Measurements from ENCODE around the gene NXN. TPM values are rescaled to one million over a fixed set of nuclear protein-coding genes. Genes with fewer than 3 reads are reported as not detected.

NXN gene
- total RNA-seq, 6 experiments from 2014 or later: 81.7 to 93.8 (median 92.2) TPM

DNA sequence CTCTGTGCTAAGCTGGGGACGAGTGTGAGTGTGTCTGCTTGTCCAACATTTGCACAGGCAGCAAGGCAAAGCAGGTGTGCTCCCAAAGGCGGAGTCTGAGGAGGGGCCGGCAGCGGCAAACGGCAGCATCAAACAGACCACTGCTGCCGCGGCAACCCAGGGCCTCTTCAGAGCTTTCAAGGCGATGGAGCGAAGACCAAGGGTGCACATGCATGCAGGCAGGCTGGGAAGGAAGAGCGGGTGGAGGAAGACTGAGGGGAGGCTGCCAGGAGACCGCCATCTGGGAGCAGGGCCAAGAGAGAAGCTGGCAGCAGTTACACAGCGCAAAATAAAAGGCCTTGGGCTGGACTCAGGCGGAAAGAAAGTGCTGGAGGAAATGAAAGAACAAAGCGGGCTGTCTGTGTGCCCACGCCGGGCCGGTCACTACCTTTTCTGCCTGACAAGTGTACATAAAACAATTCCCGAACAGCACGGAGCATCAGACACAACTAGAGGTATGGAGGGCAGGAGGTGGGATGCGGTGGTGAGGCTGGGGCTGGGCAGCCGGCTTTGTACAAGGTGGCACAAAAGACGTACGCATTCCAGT lies 25.9 kb upstream of the NXN start:
- Mint-ChIP-seq H3K4me1 (ENCODE audit: low read depth) (peaks cover 33% of the 10 kb centered on the region), H3K4me3 (no peak overlapping the region), H3K27me3 (ENCODE audit: insufficient read depth) (peaks cover 4% of the 10 kb centered on the region), H3K9me3 (no peaks in the 10 kb centered on the region), H3K27ac (no peak overlapping the region), H3K36me3 (ENCODE audit: low read depth) (peaks cover 33% of the 10 kb centered on the region)
- TF ChIP-seq, protein P1, sequence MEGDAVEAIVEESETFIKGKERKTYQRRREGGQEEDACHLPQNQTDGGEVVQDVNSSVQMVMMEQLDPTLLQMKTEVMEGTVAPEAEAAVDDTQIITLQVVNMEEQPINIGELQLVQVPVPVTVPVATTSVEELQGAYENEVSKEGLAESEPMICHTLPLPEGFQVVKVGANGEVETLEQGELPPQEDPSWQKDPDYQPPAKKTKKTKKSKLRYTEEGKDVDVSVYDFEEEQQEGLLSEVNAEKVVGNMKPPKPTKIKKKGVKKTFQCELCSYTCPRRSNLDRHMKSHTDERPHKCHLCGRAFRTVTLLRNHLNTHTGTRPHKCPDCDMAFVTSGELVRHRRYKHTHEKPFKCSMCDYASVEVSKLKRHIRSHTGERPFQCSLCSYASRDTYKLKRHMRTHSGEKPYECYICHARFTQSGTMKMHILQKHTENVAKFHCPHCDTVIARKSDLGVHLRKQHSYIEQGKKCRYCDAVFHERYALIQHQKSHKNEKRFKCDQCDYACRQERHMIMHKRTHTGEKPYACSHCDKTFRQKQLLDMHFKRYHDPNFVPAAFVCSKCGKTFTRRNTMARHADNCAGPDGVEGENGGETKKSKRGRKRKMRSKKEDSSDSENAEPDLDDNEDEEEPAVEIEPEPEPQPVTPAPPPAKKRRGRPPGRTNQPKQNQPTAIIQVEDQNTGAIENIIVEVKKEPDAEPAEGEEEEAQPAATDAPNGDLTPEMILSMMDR (IDR thresholded peaks at IDR 0.05): no peak
- DNase-seq: no peak

DNA sequence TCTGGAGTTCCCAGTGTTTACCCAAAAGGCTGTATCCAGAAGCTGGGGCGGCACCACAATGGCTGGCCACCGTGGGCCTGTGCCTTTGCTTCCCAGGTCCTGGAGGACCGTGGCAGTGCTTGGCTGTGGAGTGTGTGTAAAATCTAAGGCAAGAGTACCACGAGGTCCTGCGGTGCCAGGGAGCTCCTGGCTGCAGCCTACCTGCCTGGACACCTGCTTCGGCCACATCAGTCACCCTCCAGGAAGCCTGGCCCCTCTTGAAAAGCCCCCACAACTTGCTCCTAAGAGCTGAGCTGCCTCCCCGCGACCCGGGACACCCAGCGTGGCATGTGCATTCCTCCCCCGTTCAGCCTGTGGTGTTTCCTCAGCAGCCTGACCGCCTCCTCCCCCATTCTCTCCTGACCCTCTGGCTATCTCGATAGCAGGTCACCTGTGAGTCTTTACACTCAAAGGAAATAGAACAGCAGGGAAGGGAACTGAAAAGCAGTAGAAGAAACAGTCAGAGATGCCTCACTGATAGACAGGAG lies 25.3 kb upstream of the NXN start:
- H3K27me3 Mint-ChIP-seq (ENCODE audit: insufficient read depth): peaks cover 4% of the 10 kb centered on the region
- H3K36me3 Mint-ChIP-seq (ENCODE audit: low read depth): peaks cover 37% of the 10 kb centered on the region
- no peak for DNase-seq
- no peaks in the 10 kb centered on the region for H3K9me3 Mint-ChIP-seq
- peaks cover 37% of the 10 kb centered on the region for H3K4me1 Mint-ChIP-seq (ENCODE audit: low read depth)
- TF ChIP-seq, protein P1 (IDR thresholded peaks at IDR 0.05): no peak
- H3K27ac Mint-ChIP-seq: no peak overlapping the region
- H3K4me3 Mint-ChIP-seq: no peak overlapping the region

DNA sequence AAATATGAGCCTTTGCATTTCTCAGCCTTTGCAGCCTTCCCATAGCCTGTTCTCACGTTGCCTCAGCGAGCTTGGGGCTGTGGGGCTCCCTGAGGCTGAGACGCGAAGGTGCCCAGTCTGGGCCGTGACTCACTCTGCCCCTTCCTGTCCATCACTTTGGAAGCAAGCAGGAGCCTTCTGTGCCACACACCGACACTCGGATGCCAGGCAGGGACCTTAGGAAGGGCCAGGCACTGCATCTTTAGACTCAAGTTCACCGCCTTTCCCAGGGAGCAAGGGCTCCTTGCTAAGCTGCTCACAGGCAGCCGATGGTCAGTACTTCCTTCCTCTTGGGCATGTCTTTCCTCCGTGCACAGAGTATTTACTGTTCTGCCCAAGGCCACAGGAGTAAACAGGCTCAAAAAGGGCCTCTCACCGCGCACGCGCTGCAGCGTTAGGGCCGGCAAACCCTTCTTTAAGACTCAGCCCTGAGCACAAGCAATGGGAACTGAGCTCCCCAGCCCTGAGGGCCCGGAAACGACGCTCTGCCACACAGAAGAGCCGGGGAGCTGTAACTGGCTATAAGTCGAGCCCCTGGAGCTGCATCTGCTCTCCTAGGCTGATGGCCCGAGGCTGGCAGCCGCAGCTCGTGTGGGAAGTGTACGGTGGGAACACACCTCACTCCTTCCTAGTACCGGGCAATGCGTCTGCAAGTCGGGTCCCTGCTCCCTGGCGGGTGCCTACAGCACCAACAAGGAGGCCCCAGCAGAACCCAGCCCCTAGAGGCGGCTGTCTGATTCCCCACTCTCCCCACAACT lies 24.6 kb upstream of the NXN start:
- peaks cover 42% of the 10 kb centered on the region for H3K4me1 Mint-ChIP-seq (ENCODE audit: low read depth)
- H3K27ac Mint-ChIP-seq: no peak overlapping the region
- TF ChIP-seq, protein P1 (IDR thresholded peaks at IDR 0.05): no peak
- H3K4me3 Mint-ChIP-seq: no peak overlapping the region; the same call in 1 of the 2 replicates
- H3K27me3 Mint-ChIP-seq (ENCODE audit: insufficient read depth): peaks cover 4% of the 10 kb centered on the region
- H3K9me3 Mint-ChIP-seq: no peaks in the 10 kb centered on the region
- DNase-seq: no peak
- H3K36me3 Mint-ChIP-seq (ENCODE audit: low read depth): peaks cover 42% of the 10 kb centered on the region

DNA sequence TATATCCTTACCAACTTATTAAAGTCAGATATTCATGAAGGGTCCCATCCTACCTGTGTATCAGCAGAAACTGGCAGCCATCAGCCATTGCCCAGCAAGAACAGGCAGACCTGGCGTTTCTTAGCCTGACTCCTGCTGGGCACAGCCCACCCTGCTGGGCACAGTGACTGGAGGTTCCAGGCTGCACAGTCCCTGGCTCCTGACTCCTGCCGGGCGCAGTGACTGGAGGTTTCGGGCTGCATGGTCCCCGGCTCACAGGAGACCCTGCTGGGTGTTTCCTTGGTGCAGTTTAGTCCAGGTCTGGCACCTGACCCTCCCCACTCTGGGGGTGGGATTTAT lies 24.0 kb upstream of the NXN start:
- H3K36me3 Mint-ChIP-seq (ENCODE audit: low read depth): peaks cover 44% of the 10 kb centered on the region
- no peaks in the 10 kb centered on the region for H3K9me3 Mint-ChIP-seq
- DNase-seq: no peak
- TF ChIP-seq, protein P1 (IDR thresholded peaks at IDR 0.05): no peak
- peaks cover 4% of the 10 kb centered on the region for H3K27me3 Mint-ChIP-seq (ENCODE audit: insufficient read depth)
- peak overlapping the region; percentile 94 for H3K27ac Mint-ChIP-seq
- no peak overlapping the region; the same call in 1 of the 2 replicates for H3K4me3 Mint-ChIP-seq
- H3K4me1 Mint-ChIP-seq (ENCODE audit: low read depth): peaks cover 48% of the 10 kb centered on the region

DNA sequence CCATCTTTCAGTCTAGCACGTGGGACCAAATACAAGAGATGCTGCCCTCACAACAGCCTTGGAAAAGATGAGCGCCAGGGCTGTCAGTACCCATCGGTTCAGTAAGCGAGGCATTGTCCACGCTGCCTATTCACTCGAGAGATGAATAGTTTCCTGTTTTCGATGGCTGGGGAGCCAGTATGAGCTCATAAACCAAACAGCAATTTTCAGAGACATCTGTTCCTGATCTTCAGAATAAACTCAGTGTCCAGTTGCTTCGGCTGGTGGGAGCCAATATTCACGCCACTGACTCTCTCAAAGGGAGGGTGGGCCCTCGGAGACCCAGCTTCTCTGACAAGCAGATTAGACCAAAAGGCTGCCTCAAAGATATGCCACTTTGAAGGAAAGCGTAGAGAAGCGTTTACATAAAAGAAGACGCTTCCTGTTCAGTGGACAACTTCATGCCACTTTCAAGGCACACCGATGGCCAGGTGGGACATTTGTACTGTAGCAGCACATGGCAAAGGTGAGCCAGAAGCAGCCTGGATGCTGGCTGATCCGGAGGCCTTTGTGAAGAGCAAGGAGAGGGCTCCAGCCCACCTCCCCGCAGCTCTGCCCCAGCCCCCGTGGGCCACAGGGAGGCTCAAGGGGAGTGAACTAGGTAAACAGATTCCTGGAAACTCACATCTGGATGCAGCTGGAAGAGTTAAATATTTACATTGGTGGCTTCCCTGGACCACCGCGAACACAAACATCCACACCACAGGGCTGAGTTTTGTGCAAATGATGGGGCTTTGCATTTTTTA lies 23.4 kb upstream of the NXN start:
- DNase-seq: peak; percentile 67
- peaks cover 44% of the 10 kb centered on the region for H3K36me3 Mint-ChIP-seq (ENCODE audit: low read depth)
- H3K4me1 Mint-ChIP-seq (ENCODE audit: low read depth): peaks cover 54% of the 10 kb centered on the region
- peak overlapping the region; percentile 94 for H3K27ac Mint-ChIP-seq
- peak overlapping the region; percentile 78 for H3K4me3 Mint-ChIP-seq
- H3K27me3 Mint-ChIP-seq (ENCODE audit: insufficient read depth): peaks cover 4% of the 10 kb centered on the region
- TF ChIP-seq, protein P1 (IDR thresholded peaks at IDR 0.05): no peak
- no peaks in the 10 kb centered on the region for H3K9me3 Mint-ChIP-seq
